HepG2 (cell line): ENCODE measurements around the gene MAP1LC3A. TPM values are rescaled to one million over a fixed set of nuclear protein-coding genes. Genes with fewer than 3 reads are reported as not detected.
A peak's percentile ranks its signal among the peaks of the same experiment; 100 is the strongest.

Experiments used
- BHLHE40 ChIP-seq: IDR thresholded peaks from 2 replicates; pipeline ENCODE4 v1.6.1; 2011; ENCODE audit warnings: low read length, improper control_type of control experiment
- HIVEP1 ChIP-seq: sonication (generic); formaldehyde crosslinking; IDR thresholded peaks from 2 replicates; pipeline ENCODE4 v1.4.0; 2020; ENCODE audit warnings: mild to moderate bottlenecking, missing genetic modification reagents
- HNRNPH1 ChIP-seq: fragments of 200-400 bp; formaldehyde crosslinking; optimal IDR thresholded peaks from 2 replicates; pipeline ENCODE3; 2017; ENCODE audit warnings: mild to moderate bottlenecking, low read depth, low read length
- HNRNPK ChIP-seq: fragments of 200-400 bp; formaldehyde crosslinking; IDR thresholded peaks from 2 replicates; pipeline ENCODE4 v1.6.1; 2018; ENCODE audit warnings: low read length, low read depth, moderate library complexity, mild to moderate bottlenecking; ENCODE audit not compliant: poor library complexity, severe bottlenecking
- MED8 ChIP-seq: sonication (generic); formaldehyde crosslinking; IDR thresholded peaks from 2 replicates; pipeline ENCODE4 v1.8.1; 2023; ENCODE audit warnings: mild to moderate bottlenecking, missing genetic modification reagents; ENCODE audit not compliant: insufficient replicate concordance
- NFYB ChIP-seq: sonication (generic); formaldehyde crosslinking; IDR thresholded peaks from 2 replicates; pipeline ENCODE4 v1.4.0; 2020; ENCODE audit warnings: missing genetic modification reagents
- POLR2G ChIP-seq: fragments of 200-400 bp; formaldehyde crosslinking; IDR thresholded peaks from 2 replicates; pipeline ENCODE4 v1.6.1; 2018; ENCODE audit warnings: mild to moderate bottlenecking, low read depth, low read length, moderate library complexity
- SMARCC2 ChIP-seq: fragments of 450-650 bp; IDR thresholded peaks from 2 replicates; pipeline ENCODE4 v1.6.1; 2017; ENCODE audit warnings: antibody characterized with exemption, mild to moderate bottlenecking
- SPEN ChIP-seq: sonication (generic); formaldehyde crosslinking; IDR thresholded peaks from 2 replicates; pipeline ENCODE4 v1.5.1; 2020; ENCODE audit warnings: low read depth, mild to moderate bottlenecking, missing genetic modification reagents
- TOE1 ChIP-seq: sonication (generic); formaldehyde crosslinking; IDR thresholded peaks from 2 replicates; pipeline ENCODE4 v1.4.0; 2020; ENCODE audit warnings: mild to moderate bottlenecking, missing genetic modification reagents
- ZFYVE20 ChIP-seq: sonication (generic); formaldehyde crosslinking; IDR thresholded peaks from 2 replicates; pipeline ENCODE4 v1.8.0; 2023; ENCODE audit warnings: low read depth, mild to moderate bottlenecking, moderate library complexity, missing genetic modification reagents, borderline replicate concordance
- ZNF205 ChIP-seq: IDR thresholded peaks from 2 replicates; pipeline ENCODE4 v1.6.1; 2018; ENCODE audit warnings: missing biosample characterization, missing genetic modification reagents
- ZNF451 ChIP-seq: sonication (generic); formaldehyde crosslinking; IDR thresholded peaks from 2 replicates; pipeline ENCODE4 v1.5.0; 2020; ENCODE audit warnings: mild to moderate bottlenecking, missing genetic modification reagents
- ZNF564 ChIP-seq: sonication (generic); formaldehyde crosslinking; IDR thresholded peaks from 2 replicates; pipeline ENCODE4 v1.8.1; 2023; ENCODE audit warnings: mild to moderate bottlenecking, missing genetic modification reagents
- ZNF589 ChIP-seq: sonication (generic); formaldehyde crosslinking; conservative IDR thresholded peaks from 2 replicates; pipeline ENCODE4 v1.8.0; 2022; ENCODE audit warnings: mild to moderate bottlenecking, moderate library complexity, missing genetic modification reagents
- ZNF598 ChIP-seq: sonication (generic); formaldehyde crosslinking; IDR thresholded peaks from 2 replicates; pipeline ENCODE4 v1.5.1; 2020; ENCODE audit warnings: mild to moderate bottlenecking, missing genetic modification reagents, borderline replicate concordance
- ZNF678 ChIP-seq: sonication (generic); formaldehyde crosslinking; IDR thresholded peaks from 2 replicates; pipeline ENCODE4 v1.4.0; 2020; ENCODE audit warnings: mild to moderate bottlenecking, missing genetic modification reagents
- ZSCAN30 ChIP-seq: sonication (generic); formaldehyde crosslinking; IDR thresholded peaks from 2 replicates; pipeline ENCODE4 v1.5.0; 2020; ENCODE audit warnings: mild to moderate bottlenecking, missing genetic modification reagents
- ZSCAN9 ChIP-seq: IDR thresholded peaks from 2 replicates; pipeline ENCODE4 v1.6.1; 2016; ENCODE audit warnings: borderline replicate concordance
- polyA plus RNA-seq, 8 experiments: library from polyadenylated mRNA; depleted of rRNA in 3 of 8; stranded (reverse) in 7 of 8; unstranded in 1 of 8; fragments of >200 nt; fragmentation: Illumina TruSeq in 4 of 8; extraction: Trizol in 4 of 8; gene quantifications; 2 replicates each; pipeline versions ENCODE4 v1.2.1 to v1.2.3, GENCODE V29; 2011 to 2016; ENCODE audit warnings: low read depth in 4 of 8, missing spikeins in 1 of 8, mixed read lengths in 1 of 8; ENCODE audit not compliant: insufficient read depth in 1 of 8
- total RNA-seq, 5 experiments: library from RNA; depleted of rRNA; stranded (reverse); fragments of >200 nt; fragmentation: Illumina TruSeq; extraction: Trizol; gene quantifications; 2 replicates each; pipeline ENCODE4 v1.2.3, GENCODE V29; 2016; ENCODE audit warnings: low read depth in 1 of 5
- TF ChIP-seq, protein P1 (sequence below): sonication (generic); formaldehyde crosslinking; IDR thresholded peaks from 2 replicates; pipeline ENCODE4 v1.8.0; 2022; ENCODE audit warnings: missing genetic modification reagents, mild to moderate bottlenecking, moderate library complexity, borderline replicate concordance
- TF ChIP-seq, protein P2 (sequence below): sonication (generic); formaldehyde crosslinking; IDR thresholded peaks from 2 replicates; pipeline ENCODE4 v1.4.0; 2020; ENCODE audit warnings: mild to moderate bottlenecking, low read depth, missing genetic modification reagents
- TF ChIP-seq, protein P3 (sequence below): sonication (generic); formaldehyde crosslinking; IDR thresholded peaks from 2 replicates; pipeline ENCODE4 v1.4.0; 2020; ENCODE audit warnings: missing genetic modification reagents
- TF ChIP-seq, protein P4 (sequence below): sonication (generic); formaldehyde crosslinking; IDR thresholded peaks from 2 replicates; pipeline ENCODE4 v1.4.0; 2020; ENCODE audit warnings: missing genetic modification reagents, mild to moderate bottlenecking, borderline replicate concordance

The MAP1LC3A gene
- total and polyA plus RNA-seq, 2 of the 13 experiments (the other 11 are each of a cell fraction or from before 2014, with no cell fraction given), result not detected

DNA sequence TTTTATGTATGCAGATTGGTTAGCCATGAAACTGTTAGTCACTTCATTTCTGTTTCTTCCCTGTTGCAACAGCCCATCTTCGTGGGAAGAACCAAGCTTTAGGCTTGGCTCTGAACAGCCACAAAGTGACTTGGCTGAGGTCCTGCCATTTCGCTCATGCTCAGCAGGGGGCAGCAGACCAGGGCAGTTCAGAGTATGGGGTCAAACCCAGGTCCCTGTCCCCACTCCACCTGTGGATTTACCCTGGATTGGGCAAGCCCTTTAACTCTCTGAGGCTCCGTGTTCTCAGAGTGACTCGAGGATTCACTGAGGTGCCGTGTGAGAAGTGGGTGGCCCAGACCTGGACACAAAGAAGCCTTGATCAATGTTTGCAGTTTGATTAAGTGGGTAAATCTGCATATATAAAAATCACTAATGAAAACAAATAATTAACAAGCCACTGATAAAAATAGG is 19.8 kb upstream of the MAP1LC3A start (continued):
- peak; percentile 42; the same call in 1 of the 2 replicates for TF ChIP-seq SPEN (CRISPR knock-in tag)
- no peak for TF ChIP-seq ZNF589 (CRISPR knock-in tag)
- TF ChIP-seq, protein P1, sequence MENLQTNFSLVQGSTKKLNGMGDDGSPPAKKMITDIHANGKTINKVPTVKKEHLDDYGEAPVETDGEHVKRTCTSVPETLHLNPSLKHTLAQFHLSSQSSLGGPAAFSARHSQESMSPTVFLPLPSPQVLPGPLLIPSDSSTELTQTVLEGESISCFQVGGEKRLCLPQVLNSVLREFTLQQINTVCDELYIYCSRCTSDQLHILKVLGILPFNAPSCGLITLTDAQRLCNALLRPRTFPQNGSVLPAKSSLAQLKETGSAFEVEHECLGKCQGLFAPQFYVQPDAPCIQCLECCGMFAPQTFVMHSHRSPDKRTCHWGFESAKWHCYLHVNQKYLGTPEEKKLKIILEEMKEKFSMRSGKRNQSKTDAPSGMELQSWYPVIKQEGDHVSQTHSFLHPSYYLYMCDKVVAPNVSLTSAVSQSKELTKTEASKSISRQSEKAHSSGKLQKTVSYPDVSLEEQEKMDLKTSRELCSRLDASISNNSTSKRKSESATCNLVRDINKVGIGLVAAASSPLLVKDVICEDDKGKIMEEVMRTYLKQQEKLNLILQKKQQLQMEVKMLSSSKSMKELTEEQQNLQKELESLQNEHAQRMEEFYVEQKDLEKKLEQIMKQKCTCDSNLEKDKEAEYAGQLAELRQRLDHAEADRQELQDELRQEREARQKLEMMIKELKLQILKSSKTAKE (CRISPR knock-in tag), result no peak
- TF ChIP-seq, protein P2, sequence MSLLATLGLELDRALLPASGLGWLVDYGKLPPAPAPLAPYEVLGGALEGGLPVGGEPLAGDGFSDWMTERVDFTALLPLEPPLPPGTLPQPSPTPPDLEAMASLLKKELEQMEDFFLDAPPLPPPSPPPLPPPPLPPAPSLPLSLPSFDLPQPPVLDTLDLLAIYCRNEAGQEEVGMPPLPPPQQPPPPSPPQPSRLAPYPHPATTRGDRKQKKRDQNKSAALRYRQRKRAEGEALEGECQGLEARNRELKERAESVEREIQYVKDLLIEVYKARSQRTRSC (CRISPR knock-in tag), result no peak
- no peak for TF ChIP-seq HNRNPK
- TF ChIP-seq ZNF205, result 0 out of 2 replicates have a peak, but pooled peaks have one; percentile 66
- TF ChIP-seq, protein P3, sequence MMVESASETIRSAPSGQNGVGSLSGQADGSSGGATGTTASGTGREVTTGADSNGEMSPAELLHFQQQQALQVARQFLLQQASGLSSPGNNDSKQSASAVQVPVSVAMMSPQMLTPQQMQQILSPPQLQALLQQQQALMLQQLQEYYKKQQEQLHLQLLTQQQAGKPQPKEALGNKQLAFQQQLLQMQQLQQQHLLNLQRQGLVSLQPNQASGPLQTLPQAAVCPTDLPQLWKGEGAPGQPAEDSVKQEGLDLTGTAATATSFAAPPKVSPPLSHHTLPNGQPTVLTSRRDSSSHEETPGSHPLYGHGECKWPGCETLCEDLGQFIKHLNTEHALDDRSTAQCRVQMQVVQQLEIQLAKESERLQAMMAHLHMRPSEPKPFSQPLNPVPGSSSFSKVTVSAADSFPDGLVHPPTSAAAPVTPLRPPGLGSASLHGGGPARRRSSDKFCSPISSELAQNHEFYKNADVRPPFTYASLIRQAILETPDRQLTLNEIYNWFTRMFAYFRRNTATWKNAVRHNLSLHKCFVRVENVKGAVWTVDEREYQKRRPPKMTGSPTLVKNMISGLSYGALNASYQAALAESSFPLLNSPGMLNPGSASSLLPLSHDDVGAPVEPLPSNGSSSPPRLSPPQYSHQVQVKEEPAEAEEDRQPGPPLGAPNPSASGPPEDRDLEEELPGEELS (CRISPR knock-in tag), result no peak
- TF ChIP-seq, protein P4, sequence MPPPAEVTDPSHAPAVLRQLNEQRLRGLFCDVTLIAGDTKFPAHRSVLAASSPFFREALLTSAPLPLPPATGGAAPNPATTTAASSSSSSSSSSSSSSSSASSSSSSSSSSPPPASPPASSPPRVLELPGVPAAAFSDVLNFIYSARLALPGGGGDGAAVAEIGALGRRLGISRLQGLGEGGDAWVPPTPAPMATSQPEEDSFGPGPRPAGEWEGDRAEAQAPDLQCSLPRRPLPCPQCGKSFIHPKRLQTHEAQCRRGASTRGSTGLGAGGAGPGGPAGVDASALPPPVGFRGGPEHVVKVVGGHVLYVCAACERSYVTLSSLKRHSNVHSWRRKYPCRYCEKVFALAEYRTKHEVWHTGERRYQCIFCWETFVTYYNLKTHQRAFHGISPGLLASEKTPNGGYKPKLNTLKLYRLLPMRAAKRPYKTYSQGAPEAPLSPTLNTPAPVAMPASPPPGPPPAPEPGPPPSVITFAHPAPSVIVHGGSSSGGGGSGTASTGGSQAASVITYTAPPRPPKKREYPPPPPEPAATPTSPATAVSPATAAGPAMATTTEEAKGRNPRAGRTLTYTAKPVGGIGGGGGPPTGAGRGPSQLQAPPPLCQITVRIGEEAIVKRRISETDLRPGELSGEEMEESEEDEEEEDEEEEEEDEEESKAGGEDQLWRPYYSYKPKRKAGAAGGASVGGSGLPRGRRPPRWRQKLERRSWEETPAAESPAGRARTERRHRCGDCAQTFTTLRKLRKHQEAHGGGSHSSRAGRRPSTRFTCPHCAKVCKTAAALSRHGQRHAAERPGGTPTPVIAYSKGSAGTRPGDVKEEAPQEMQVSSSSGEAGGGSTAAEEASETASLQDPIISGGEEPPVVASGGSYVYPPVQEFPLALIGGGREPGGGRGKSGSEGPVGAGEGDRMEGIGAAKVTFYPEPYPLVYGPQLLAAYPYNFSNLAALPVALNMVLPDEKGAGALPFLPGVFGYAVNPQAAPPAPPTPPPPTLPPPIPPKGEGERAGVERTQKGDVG (CRISPR knock-in tag), result no peak
- TF ChIP-seq ZFYVE20 (CRISPR knock-in tag), result no peak
- TF ChIP-seq TOE1, result no peak
- TF ChIP-seq ZNF678 (CRISPR knock-in tag), result no peak
- TF ChIP-seq SMARCC2, result no peak
- peak; percentile 25; the same call in 1 of the 2 replicates for TF ChIP-seq HIVEP1 (CRISPR knock-in tag)
- no peak for TF ChIP-seq ZSCAN30 (CRISPR knock-in tag)
- no peak for TF ChIP-seq ZNF564 (CRISPR knock-in tag)
- peak; percentile 28; the same call in 1 of the 2 replicates for TF ChIP-seq BHLHE40
- no peak for TF ChIP-seq NFYB
- TF ChIP-seq ZNF598 (CRISPR knock-in tag), result peak; percentile 86
- no peak for TF ChIP-seq MED8 (CRISPR knock-in tag)
- no peak for TF ChIP-seq POLR2G
- 0 out of 2 replicates have a peak, but pooled peaks have one; percentile 31 for TF ChIP-seq ZNF451
- 0 out of 2 replicates have a peak, but pooled peaks have one; percentile 24 for TF ChIP-seq ZSCAN9 (CRISPR knock-in tag)
- no peak for TF ChIP-seq HNRNPH1
